COR-L47 (cell line): ENCODE results near the gene ADARB1.

Experiments used
- DNase-seq: peaks from one replicate; lab custom pipeline; 2025; lab: John Stamatoyannopoulos, UW

The ADARB1 gene

GRCh38 chr21:45075596-45076244 is 1.3 kb downstream of the ADARB1 start:
- no peak for DNase-seq

- no peak for DNase-seq
Measured at GRCh38 chr21:45076245-45076711, 1.9 kb downstream of the ADARB1 start.

GRCh38 chr21:45078371-45078770 is 4.0 kb downstream of the ADARB1 start:
- DNase-seq, result no peak

GRCh38 chr21:45078877-45079281 is 4.5 kb downstream of the ADARB1 start:
- no peak for DNase-seq

- DNase-seq, result no peak
Measured at GRCh38 chr21:45079351-45079750, 5.0 kb downstream of the ADARB1 start.

GRCh38 chr21:45080232-45080631 is 5.9 kb downstream of the ADARB1 start:
- no peak for DNase-seq

GRCh38 chr21:45080639-45081414 is 6.4 kb downstream of the ADARB1 start:
- no peak for DNase-seq

- no peak for DNase-seq
Measured at GRCh38 chr21:45081636-45082035, 7.3 kb downstream of the ADARB1 start.

GRCh38 chr21:45082736-45083135 is 8.4 kb downstream of the ADARB1 start:
- no peak for DNase-seq

- no peak for DNase-seq
Measured at GRCh38 chr21:45084121-45084520, 9.7 kb downstream of the ADARB1 start.

- DNase-seq, result no peak
Measured at GRCh38 chr21:45084881-45085536, 10.6 kb downstream of the ADARB1 start.

- no peak for DNase-seq
Measured at GRCh38 chr21:45085700-45086099, 11.3 kb downstream of the ADARB1 start.

- DNase-seq, result no peak
Measured at GRCh38 chr21:45086337-45086958, 12.1 kb downstream of the ADARB1 start.

- no peak for DNase-seq
Measured at GRCh38 chr21:45087022-45087823, 12.8 kb downstream of the ADARB1 start.

- DNase-seq, result no peak
Measured at GRCh38 chr21:45088116-45088515, 13.7 kb downstream of the ADARB1 start.

GRCh38 chr21:45088729-45089128 is 14.3 kb downstream of the ADARB1 start:
- DNase-seq, result no peak

- no peak for DNase-seq
Measured at GRCh38 chr21:45089964-45090363, 15.6 kb downstream of the ADARB1 start.

- no peak for DNase-seq
Measured at GRCh38 chr21:45090966-45091365, 16.6 kb downstream of the ADARB1 start.

GRCh38 chr21:45091550-45092322 is 17.4 kb downstream of the ADARB1 start:
- no peak for DNase-seq

GRCh38 chr21:45093035-45093532 is 18.7 kb downstream of the ADARB1 start:
- DNase-seq, result no peak

- no peak for DNase-seq
Measured at GRCh38 chr21:45094412-45094811, 20.0 kb downstream of the ADARB1 start.
